DMS 273 (cell line): Measurements from ENCODE around the gene PLEKHD1.

ENCODE experiments used
- DNase-seq: peaks from one replicate; lab custom pipeline; 2025; ENCODE audit not compliant: unreplicated experiment; lab: John Stamatoyannopoulos, UW

PLEKHD1 gene

GRCh38 chr14:69547701-69548348, 63.3 kb downstream of the PLEKHD1 start:
- peak; percentile 69 for DNase-seq

GRCh38 chr14:69548566-69548965, 64.0 kb downstream of the PLEKHD1 start:
- DNase-seq = no peak

GRCh38 chr14:69551511-69551910, 67.0 kb downstream of the PLEKHD1 start:
- DNase-seq = no peak

- DNase-seq = no peak
Measured at GRCh38 chr14:69553252-69553651, 68.7 kb downstream of the PLEKHD1 start.

DNA sequence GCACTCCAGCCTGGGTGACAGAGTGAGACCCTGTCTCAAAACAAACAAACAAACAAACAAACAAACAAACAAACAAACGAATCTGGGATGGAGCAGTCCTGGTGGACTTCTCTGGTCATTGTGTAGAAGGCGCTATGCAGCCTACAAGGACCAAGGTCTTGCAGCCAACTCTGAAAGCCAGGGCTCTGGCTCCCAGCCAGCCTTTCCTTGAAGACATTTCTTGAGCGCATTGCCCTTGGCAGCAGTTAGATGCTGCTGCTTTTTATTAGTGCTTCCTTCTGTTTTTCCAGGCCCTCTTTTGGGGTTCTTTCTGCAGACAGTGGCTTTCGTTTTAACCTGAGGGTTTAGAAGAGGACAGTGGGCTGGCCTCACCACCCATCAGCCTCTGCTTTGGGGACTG, 70.0 kb downstream of the PLEKHD1 start:
- DNase-seq = peak; percentile 52

DNA sequence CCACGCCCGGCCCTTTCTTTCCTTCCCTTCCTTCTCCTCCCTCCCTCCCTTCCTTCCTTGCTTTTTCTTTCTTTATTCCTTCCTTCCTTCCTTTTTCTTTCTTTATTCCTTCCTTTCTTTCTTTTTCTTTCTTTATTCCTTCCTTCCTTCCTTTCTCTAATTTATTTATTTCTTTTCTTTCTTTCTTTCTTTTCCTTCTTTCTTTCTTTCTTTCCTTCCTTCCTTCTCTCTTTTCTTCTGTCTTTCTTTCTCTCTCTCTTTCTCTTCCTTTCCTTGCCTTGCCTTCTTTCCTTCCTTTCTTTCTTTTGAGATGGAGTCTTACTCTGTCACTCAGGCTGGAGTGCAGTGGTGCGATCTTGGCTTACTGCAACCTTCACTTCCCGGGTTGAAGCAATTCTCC, 74.2 kb downstream of the PLEKHD1 start:
- no peak for DNase-seq

DNA sequence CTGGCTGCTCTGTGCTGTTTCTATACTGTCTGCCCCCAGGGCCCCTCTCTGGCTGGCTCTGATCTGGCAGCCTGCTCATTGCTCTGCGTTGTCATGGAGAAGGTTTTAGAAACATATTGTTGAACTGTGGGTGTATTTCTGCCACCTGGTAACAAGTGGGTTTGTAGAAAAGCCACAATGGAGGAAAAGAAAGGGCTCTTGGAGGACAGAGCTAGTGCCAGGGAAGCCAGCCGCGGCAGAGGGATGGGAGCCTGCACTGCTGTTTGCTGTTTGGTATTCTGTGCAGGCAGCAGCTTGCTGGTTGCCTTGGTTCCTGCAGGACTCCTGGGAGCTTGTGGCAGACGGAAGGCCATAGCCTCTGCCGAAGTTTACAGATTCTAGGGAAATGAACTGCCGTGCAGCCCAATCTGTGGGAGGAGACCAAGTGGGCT, 75.1 kb downstream of the PLEKHD1 start:
- peak; percentile 97 for DNase-seq

GRCh38 chr14:69560826-69561225, 76.3 kb downstream of the PLEKHD1 start:
- no peak for DNase-seq

DNA sequence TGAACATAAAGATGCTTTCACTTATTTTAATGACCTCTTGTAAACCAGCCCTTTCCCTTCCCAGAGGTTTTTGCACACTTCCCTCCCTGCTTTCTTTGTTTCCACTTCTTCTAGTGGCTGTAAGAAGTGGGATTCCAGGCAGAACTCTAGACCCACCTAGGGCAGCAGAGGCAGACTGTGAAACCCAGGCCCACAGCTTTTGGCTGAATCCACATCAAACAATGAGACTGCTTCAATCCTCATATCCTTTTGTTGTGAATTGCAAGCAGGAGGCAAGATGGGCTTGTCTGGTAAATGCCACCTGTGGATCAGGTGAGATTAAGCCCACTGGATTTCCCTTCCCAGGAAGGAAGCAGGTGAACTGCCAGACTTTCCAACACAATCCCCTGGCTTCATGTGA, 77.4 kb downstream of the PLEKHD1 start:
- DNase-seq = no peak

DNA sequence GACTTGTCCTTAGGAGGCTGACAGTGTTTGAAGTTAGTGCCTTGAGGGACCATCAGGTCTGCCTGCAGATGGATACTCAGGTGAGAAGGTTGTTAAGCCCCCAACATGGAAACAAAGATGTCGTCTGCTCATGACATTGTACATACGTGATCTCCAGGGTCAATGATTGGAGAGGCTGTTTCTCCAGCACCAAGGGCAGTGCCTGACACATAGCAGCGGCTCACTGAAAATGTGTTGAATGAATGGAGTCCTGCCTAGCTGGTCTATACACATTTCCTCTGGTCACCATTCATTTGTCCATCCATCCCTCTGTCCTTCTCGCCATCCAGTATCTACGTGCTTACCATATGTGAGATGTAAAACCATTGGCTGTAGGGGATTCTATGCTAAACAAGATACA, 83.0 kb downstream of the PLEKHD1 start:
- DNase-seq = no peak

DNA sequence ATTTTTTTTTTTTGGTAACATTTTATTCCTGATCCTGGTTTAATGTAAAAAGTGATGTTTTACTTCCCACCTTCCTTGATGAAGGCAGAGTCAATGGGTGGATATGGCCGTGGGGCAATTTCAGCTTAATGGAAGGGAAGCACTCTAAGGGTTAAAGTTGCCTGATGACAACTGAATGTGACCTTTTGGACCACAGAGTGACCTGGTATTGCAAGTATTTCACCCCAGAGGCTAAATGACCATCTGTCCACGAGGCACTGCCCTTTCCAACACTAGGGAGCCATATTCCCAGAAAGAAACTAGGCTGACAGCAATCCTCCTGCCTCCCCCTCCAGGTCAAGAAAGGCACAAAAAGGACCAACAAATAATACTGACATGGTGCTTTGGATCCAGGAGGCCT, 85.3 kb downstream of the PLEKHD1 start:
- no peak for DNase-seq

DNA sequence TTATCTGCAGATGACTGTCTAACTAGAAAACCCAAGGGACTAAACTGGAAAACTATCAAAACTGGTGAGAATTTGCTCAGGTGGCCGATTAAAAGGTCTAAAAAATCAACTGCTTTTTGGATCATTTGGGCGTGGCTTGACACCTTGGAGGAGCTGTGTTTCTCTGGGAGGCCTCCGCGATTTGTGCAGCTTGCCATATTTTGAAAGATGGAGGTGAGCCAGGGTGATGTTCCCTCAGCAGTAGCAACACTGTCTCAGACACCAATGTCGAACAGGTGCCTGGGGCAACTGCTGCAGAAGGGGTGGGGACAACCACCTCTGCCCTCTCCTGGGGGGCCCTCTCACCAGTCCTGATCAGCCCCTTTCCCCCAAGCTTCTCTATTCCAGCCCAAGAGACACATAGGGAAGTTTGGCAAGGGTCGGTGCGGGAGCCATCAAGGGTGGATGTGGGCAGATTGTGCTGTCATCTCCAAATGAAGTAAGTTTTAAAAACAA, 86.4 kb downstream of the PLEKHD1 start:
- DNase-seq = no peak

DNA sequence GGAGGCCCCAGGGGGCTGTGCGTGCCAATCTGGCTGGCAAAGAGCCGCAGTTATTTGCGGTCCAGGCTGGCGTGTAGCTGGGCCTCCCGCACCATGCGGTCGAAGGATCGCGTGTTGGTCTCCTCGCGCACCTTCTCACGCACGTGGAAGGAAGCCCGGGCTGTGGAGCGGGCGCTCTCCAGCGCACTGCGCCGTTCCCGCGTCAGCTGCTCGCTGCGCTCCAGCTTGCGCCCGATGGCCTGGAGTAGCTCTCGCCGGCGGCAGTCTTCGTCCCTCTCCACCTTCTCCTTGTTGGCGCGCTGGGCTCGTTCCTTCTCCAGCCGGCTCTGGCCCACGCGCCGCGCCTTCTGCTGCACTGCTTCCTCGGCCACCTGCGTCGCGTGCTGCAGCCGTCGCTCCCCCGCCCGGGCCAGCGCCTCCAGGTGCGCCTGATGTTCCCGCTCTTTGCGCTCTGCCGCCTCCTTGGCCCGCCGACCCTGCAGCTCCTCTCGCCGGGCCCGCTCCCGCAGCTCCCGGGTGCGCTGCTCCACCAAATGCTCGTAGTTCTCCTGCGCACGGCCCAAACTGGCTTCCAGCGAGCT, 87.0 kb downstream of the PLEKHD1 start:
- no peak for DNase-seq

- no peak for DNase-seq
Measured at GRCh38 chr14:69572030-69572840, 87.7 kb downstream of the PLEKHD1 start.

DNA sequence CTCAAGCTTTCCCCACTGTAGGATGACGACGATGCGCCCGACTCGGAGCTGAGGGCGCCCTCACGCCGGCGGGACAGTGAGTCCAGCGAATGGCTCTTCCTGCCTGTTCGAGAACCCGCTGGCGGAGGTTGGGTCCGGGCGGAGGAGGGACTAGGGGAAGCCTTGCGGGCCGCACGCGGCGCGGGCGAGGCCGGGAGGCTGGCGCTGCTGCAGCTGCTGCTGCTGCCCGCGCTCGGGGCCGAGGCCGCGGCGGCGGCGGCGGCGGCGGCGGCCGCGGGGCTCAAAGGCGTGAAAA, 88.3 kb downstream of the PLEKHD1 start:
- no peak for DNase-seq

- no peak for DNase-seq
Measured at GRCh38 chr14:69573205-69573830, 88.8 kb downstream of the PLEKHD1 start.

DNA sequence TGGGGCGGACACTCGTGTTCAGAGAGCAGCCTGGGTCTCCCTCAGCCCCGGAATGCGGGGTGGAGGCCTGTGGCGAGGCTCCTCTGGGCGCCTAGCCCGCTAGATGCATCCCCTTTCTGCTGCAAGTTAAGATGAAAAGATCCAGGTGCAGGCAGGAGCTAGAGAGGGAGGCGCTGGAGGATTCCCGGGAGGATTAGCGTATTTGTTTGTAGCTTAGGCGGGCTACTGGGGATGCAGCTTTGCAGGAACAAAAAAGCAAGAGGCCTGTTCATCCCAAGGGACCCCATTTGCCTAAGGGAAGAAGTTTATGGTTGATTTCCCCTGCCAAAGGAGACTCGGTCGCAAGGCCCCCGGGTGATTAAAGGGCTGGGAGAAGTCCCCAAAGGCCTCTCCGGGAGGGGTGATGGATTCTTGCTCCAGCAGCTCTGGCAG, 89.3 kb downstream of the PLEKHD1 start:
- DNase-seq = peak; percentile 80

DNA sequence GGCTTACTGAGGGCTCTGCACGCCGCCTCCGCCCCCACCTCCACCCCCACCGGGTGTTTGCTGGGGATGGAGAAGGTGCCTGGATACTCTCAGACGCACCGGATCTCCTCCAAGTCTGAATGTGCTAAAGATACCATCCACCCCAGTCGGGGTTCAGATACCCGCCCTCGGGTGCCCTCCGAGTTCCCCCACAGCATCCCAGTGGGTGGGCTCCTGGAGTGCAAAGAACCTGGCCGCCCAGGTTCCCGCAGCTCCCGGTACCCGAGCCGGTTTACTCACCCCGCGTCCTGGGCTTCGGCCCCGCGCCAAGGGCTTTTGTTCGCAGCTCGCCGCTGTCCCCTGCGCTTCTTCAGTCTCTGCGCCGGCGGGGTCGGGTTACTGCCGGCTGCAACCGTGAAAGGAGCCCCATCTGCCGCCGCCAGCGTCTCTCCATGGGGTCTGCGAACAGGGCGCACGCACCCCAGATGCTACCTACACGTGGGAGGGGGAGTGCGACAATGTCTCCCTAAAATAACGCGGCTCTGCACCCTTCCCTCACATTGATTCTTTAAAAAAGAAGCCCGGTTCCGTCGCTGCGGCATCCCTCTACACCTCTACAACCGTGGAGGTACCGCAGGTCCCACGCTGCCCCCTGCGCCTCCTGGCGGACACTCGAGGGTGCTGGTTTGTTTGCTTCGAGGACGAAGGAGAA, 89.9 kb downstream of the PLEKHD1 start, which contains the start of gene CCDC177:
Gene CCDC177, minus strand, starts transcription at position 609 of the 691 bp plus-strand sequence. CDS start 1,249 bp downstream, outside the sequence.
- peak; percentile 95 for DNase-seq

- DNase-seq = no peak
Measured at GRCh38 chr14:69574954-69575295, 90.4 kb downstream of the PLEKHD1 start.

GRCh38 chr14:69579476-69579875, 94.9 kb downstream of the PLEKHD1 start:
- no peak for DNase-seq

DNA sequence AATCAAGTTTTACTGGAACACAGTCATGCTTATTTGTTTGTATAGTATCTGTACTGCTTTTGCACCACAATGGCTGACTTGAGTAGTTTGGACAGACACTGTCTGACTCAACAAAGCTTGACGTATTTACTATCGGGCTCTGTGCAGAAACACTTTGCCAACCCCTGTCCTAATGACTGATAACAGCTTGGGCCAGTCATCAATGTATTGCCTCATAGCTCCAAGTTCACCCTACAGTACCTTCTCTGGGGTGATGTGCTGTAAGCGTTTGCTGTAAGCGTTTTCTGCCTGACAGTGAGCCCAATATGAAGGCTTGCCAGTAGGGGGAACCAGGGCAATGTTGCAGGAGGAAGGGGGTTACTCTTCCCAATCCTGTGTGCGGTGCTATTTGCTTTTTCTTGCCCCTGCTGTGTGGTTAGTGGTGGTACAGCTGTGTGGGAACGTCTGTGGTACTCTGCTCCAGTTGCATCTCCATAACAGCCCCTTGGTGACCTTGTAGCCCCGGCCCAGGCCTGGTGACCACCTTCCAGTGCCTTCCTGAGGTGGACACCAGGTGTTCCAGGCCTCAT, 95.6 kb downstream of the PLEKHD1 start:
- peak; percentile 84 for DNase-seq
